PFSK-1 (cell line): ENCODE results near the gene MTMR2.

ENCODE experiments used
- POLR2AphosphoS5 ChIP-seq: IDR thresholded peaks from 2 replicates; pipeline ENCODE4 v1.6.1; 2012; ENCODE audit warnings: low read depth, mild to moderate bottlenecking, control low read depth, low read length, moderate library complexity
- REST ChIP-seq, 2 experiments: IDR thresholded peaks; 2 replicates each; pipeline versions ENCODE4 v1.6.1 to v1.8.0; 2011 to 2012; ENCODE audit warnings: low read depth in 2 of 2, low read length in 2 of 2, control low read depth in 1 of 2, inconsistent platforms in 1 of 2, mild to moderate bottlenecking in 1 of 2, moderate library complexity in 1 of 2; ENCODE audit not compliant: insufficient read depth in 1 of 2

- TF ChIP-seq REST (IDR thresholded peaks at IDR 0.05; ENCODE audit: insufficient read depth in 1 of 2, low read depth in 2 of 2, low read length in 2 of 2), result no peak
- no peak for TF ChIP-seq POLR2AphosphoS5
Observed at GRCh38 chr11:95829580-95830259, 94.2 kb downstream of the MTMR2 start.
